NT2/D1 (cell line): ENCODE data around the gene MIER3.

Experiments
- DNase-seq: peaks from one replicate; pipeline ENCODE4 v3.0.0-alpha.2; 2011; ENCODE audit warnings: low read depth, low spot score
- H3K27me3 ChIP-seq: 2 replicates; pipeline ENCODE4 v1.6.0; 2011; ENCODE audit warnings: mild to moderate bottlenecking; ENCODE audit not compliant: insufficient read length, insufficient read depth
- H3K36me3 ChIP-seq: 2 replicates; pipeline ENCODE4 v1.6.1; 2011; ENCODE audit warnings: mild to moderate bottlenecking, low read length, mixed read lengths; ENCODE audit not compliant: insufficient read depth, insufficient read length
- H3K4me1 ChIP-seq: 2 replicates; pipeline ENCODE4 v1.5.1; 2011; ENCODE audit not compliant: insufficient read depth, insufficient read length
- H3K4me3 ChIP-seq: 2 replicates; pipeline ENCODE4 v1.5.1; 2011; ENCODE audit warnings: low read depth; ENCODE audit not compliant: insufficient read length
- H3K9ac ChIP-seq: 2 replicates; pipeline ENCODE4 v1.6.0; 2011; ENCODE audit warnings: low read depth; ENCODE audit not compliant: insufficient read length
- H3K9me3 ChIP-seq: 2 replicates; pipeline ENCODE4 v1.5.1; 2011; ENCODE audit warnings: mild to moderate bottlenecking, low read length; ENCODE audit not compliant: insufficient read depth
- SUZ12 ChIP-seq: IDR thresholded peaks from 2 replicates; pipeline ENCODE4 v1.6.1; 2011; ENCODE audit not compliant: insufficient read length, insufficient read depth; ENCODE audit errors: extremely low read depth
- YY1 ChIP-seq: IDR thresholded peaks from 2 replicates; pipeline ENCODE4 v1.6.1; 2011; ENCODE audit not compliant: insufficient read length, insufficient read depth
- ZNF274 ChIP-seq: IDR thresholded peaks from 2 replicates; pipeline ENCODE4 v1.6.1; 2011; ENCODE audit warnings: mild to moderate bottlenecking, low read depth, low read length

MIER3 gene

GRCh38 chr5:56938858-56939257 lies 13.1 kb downstream of the MIER3 start:
- H3K4me1 ChIP-seq, result no peaks in the 10 kb centered on the region
- no peak overlapping the region for H3K4me3 ChIP-seq
- no peaks in the 10 kb centered on the region for H3K27me3 ChIP-seq
- no peak overlapping the region for H3K9ac ChIP-seq
- H3K36me3 ChIP-seq, result peaks cover 86% of the 10 kb centered on the region
- H3K9me3 ChIP-seq, result no peaks in the 10 kb centered on the region
- no peak for DNase-seq
- TF ChIP-seq SUZ12 (no peak), YY1 (no peak), ZNF274 (no peak)

GRCh38 chr5:56934325-56934724 lies 17.6 kb downstream of the MIER3 start:
- H3K9ac ChIP-seq, result no peak overlapping the region

GRCh38 chr5:56922922-56923321 lies 29.0 kb downstream of the MIER3 start:
- Histone ChIP-seq H3K4me1 (no peaks in the 10 kb centered on the region), H3K36me3 (peaks cover 73% of the 10 kb centered on the region), H3K9me3 (peaks cover 36% of the 10 kb centered on the region), H3K4me3 (no peak overlapping the region), H3K27me3 (no peaks in the 10 kb centered on the region), H3K9ac (no peak overlapping the region)
- DNase-seq, result no peak
- TF ChIP-seq YY1, result no peak
- TF ChIP-seq ZNF274, result no peak
- no peak for TF ChIP-seq SUZ12

More at GRCh38 chr5:56934325-56934724, 17.6 kb downstream of the MIER3 start:
- no peak for DNase-seq
- TF ChIP-seq ZNF274, result no peak
- no peak for TF ChIP-seq YY1
- TF ChIP-seq SUZ12, result no peak
- Histone ChIP-seq H3K4me1 (no peaks in the 10 kb centered on the region), H3K27me3 (no peaks in the 10 kb centered on the region), H3K36me3 (peaks cover 77% of the 10 kb centered on the region), H3K4me3 (no peak overlapping the region), H3K9me3 (no peaks in the 10 kb centered on the region)

GRCh38 chr5:56919942-56920662 lies 31.8 kb downstream of the MIER3 start:
- H3K4me1 ChIP-seq, result no peaks in the 10 kb centered on the region
- no peak overlapping the region for H3K9ac ChIP-seq
- TF ChIP-seq SUZ12 (no peak), ZNF274 (no peak), YY1 (no peak)
- peaks cover 26% of the 10 kb centered on the region for H3K9me3 ChIP-seq
- H3K27me3 ChIP-seq, result no peaks in the 10 kb centered on the region
- H3K36me3 ChIP-seq, result peaks cover 56% of the 10 kb centered on the region
- no peak for DNase-seq
- no peak overlapping the region for H3K4me3 ChIP-seq

- H3K27me3 ChIP-seq, result no peaks in the 10 kb centered on the region
- H3K36me3 ChIP-seq, result peaks cover 48% of the 10 kb centered on the region
- H3K9me3 ChIP-seq, result peaks cover 6% of the 10 kb centered on the region; the same call in 1 of the 2 replicates
- DNase-seq, result no peak
- no peak overlapping the region for H3K9ac ChIP-seq
- no peak for TF ChIP-seq YY1
- TF ChIP-seq ZNF274, result no peak
- no peak for TF ChIP-seq SUZ12
- H3K4me3 ChIP-seq, result no peak overlapping the region
- no peaks in the 10 kb centered on the region for H3K4me1 ChIP-seq
Measured at GRCh38 chr5:56918054-56918453, 33.9 kb downstream of the MIER3 start.

- Histone ChIP-seq H3K36me3 (peaks cover 43% of the 10 kb centered on the region), H3K9me3 (peaks cover under 1% of the 10 kb centered on the region; the same call in 1 of the 2 replicates), H3K9ac (no peak overlapping the region), H3K4me3 (no peak overlapping the region), H3K4me1 (no peaks in the 10 kb centered on the region), H3K27me3 (no peaks in the 10 kb centered on the region)
- TF ChIP-seq YY1, result no peak
- TF ChIP-seq ZNF274, result no peak
- no peak for TF ChIP-seq SUZ12
- DNase-seq, result no peak
Measured at GRCh38 chr5:56917534-56917933, 34.4 kb downstream of the MIER3 start.

- Histone ChIP-seq H3K36me3 (peaks cover 24% of the 10 kb centered on the region), H3K9me3 (no peaks in the 10 kb centered on the region), H3K4me3 (no peak overlapping the region), H3K4me1 (no peaks in the 10 kb centered on the region), H3K27me3 (no peaks in the 10 kb centered on the region), H3K9ac (no peak overlapping the region)
- TF ChIP-seq SUZ12 (no peak), ZNF274 (no peak), YY1 (no peak)
- DNase-seq, result no peak
Measured at GRCh38 chr5:56914678-56915077, 37.2 kb downstream of the MIER3 start.
